HL-60 (cell line): ENCODE measurements around the gene ANKH.

Experiments
- CTCF ChIP-seq: IDR thresholded peaks from one replicate; pipeline ENCODE4 v1.5.1; 2011; ENCODE audit warnings: low read length, control low read depth, inconsistent platforms; ENCODE audit not compliant: insufficient read depth
- GABPA ChIP-seq: IDR thresholded peaks from 2 replicates; pipeline ENCODE4 v1.6.1; 2012; ENCODE audit warnings: low read depth
- POLR2AphosphoS5 ChIP-seq: IDR thresholded peaks from 2 replicates; pipeline ENCODE4 v1.6.1; 2012; ENCODE audit warnings: low read depth
- REST ChIP-seq: IDR thresholded peaks from 2 replicates; pipeline ENCODE4 v1.6.1; 2012; ENCODE audit warnings: low read depth; ENCODE audit not compliant: insufficient replicate concordance
- SPI1 ChIP-seq: IDR thresholded peaks from 2 replicates; pipeline ENCODE4 v1.6.1; 2012; ENCODE audit warnings: low read depth, mild to moderate bottlenecking, borderline replicate concordance

- TF ChIP-seq POLR2AphosphoS5 = no peak
- TF ChIP-seq CTCF = no peak
- no peak for TF ChIP-seq SPI1
- no peak for TF ChIP-seq REST
- no peak for TF ChIP-seq GABPA
These were observed 62.0 kb downstream of the ANKH start for GRCh38 chr5:14809369-14810155.
